GM18907 (cell line): ENCODE measurements around the gene TAGLN2.

ENCODE experiments used
- ATAC-seq: cut with Tn5 transposase; IDR thresholded peaks from one replicate; pipeline ENCODE4 v1.9.1; 2021; ENCODE audit warnings: mild to moderate bottlenecking, moderate library complexity; ENCODE audit not compliant: unreplicated experiment

Gene TAGLN2

DNA sequence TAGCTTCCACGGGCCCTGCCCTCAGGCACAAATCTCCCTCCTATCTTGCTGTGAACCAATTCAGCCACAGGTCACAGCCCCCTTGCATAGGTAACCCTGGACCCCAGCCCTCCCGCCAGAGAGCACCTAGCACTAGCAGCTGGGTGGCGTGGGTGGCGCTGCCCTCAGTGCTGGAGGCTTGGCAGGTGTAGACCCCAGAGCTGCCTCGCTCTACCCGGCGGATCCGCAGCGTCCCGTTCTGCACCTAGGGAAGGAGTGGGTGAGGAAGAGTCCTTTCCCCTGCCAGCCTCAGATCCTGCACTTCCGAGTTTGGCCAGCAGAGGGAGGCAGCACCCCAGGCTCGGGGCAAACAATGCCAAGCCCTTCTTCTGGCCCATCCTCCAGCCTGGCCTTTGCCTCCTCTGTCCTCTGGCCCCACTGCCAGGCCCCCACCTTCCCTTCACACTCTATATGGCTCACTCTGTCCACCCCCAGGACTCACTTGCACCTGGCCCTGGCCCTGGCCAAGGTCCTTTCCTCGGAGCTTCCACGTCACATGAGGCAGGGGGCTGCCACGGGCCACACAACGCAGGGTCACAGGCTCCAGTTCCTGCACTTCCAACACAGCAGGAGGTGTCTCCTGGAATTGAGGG lies 11.1 kb upstream of the TAGLN2 start:
- peak; percentile 51 for ATAC-seq

- ATAC-seq: no peak
These were observed 10.5 kb upstream of the TAGLN2 start for GRCh38 chr1:159935719-159936272.

DNA sequence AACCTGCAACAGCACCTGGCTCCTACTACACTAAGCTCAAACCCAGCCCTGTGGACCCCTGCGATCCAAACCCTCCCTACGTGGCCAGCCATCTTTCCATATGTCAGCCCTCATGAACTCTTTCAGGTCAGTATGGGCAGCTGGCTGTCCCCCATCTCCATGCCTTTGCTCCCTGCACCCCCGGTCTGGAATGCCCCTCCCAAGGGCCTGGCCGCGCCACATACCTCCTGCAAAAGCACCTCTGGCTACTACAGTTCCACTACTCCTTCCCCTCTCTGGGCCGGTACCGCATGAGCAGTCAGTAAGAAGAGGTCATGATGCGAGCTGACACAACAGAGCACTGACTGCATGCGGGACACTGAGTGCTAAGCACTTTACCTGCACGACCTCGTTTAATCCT lies 10.0 kb upstream of the TAGLN2 start:
- no peak for ATAC-seq

DNA sequence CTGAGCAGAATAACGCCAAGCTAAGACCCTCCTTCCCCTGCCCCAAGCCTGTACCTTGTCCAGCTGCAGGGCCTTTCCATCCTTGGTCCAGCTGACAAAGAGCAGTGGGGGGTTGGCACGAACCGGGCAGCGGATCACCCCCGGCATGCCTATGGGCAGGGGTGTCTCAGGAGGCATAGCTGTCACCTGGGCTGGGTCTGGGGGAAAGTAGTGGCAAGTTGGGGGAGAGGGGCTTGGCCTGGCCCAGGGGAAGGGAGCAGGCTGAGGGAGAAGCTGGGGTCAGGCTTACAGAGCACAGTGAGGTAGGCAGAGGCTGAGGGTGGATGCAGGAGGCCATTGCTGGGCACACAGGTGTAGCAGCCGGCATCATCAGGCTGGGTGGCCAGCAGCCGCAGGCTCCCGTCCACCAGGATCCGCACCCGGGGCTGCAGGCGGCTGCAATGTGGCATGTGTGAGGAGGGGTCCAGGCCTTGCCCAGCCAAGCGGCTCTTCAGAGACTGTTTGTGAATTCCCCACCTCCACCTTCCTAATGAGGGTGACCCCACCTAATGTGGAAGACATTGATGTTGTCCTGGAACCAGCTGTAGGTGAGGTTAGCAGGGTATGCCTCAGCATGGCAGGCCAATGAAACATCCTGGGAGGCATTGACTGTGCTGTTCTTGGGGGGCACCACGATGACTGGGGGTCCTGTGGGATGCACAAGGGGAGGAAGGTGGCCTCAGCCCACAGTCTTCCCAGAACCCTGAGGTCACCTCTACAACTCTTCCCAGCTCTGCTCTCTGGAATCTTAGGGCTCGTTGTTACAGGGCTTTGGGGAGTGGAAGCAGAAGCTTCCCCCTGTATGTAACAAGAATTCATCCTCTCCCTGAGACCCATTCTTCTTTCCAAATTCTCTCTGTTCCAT lies 9.1 kb upstream of the TAGLN2 start:
- ATAC-seq: no peak

DNA sequence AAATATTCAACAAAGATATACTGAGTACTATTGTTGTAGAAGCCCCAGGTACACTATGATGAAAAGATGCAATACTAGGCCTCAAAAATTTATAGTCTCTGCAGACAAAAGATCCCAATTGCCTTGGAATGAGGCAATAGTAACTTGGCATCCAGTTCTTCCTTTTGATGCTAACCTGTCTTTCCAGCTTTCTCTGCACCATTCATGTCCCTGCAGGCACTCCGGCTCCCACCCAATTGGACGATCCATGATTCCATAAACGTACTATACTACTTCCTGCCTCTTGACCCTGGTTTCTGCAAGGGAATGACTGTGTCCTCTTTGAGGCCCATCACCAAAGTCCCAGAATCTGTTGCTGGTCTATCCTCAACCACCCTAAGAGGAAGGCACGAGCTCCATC lies 8.0 kb upstream of the TAGLN2 start:
- no peak for ATAC-seq

- ATAC-seq: no peak
These were observed 7.3 kb upstream of the TAGLN2 start for GRCh38 chr1:159932296-159933285.

DNA sequence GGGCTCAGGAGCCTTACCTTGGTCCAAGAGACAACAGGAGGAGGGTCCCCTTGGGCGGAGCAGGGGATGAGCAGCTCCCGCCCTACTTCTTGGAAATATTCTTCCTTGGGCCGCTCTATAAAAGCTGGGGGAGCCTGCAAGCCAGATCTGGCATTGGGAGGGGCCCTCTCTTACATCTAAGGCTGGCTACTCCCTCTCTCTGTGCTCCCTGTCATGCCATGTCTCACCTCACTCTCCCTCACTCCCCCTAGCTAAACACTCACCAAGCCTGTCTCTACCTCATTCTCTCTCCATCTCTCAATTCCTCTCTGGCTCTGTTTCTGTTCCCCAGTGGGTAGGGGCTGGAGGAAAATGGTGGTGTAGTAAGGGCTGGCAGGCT lies 6.5 kb upstream of the TAGLN2 start:
- ATAC-seq: no peak

DNA sequence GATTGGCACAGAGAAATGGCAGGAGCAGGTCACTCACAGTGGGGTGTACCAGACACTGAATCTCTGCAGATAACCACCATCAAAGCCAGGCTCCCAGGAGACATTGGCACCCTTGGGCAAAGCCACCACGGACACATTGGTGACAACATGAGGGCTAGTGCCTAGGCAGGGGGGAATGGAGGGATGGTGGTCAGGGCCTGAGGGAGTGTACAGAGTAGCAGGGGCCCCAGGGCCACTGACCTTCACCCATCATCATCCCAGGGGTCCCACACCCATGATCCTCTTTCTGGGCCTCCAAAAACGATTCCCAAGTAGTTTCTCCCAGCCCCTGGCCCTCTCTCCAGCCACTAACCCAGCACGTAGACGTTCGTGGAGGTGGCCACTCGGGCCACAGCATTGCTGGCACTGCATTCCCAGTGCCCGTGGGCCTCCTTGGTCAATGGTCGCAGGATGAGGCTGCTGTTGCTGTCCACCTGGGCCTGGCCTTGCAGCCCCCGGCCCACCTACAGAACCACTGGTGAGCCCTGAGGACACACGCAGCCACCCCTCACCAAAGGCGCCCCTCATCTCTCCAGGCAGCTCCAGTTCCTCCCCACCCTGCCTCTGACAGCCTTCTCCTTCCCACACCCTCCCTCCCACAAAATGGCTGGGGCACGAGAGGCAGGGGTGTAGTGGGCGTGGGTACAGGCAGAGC lies 5.9 kb upstream of the TAGLN2 start:
- ATAC-seq: no peak

DNA sequence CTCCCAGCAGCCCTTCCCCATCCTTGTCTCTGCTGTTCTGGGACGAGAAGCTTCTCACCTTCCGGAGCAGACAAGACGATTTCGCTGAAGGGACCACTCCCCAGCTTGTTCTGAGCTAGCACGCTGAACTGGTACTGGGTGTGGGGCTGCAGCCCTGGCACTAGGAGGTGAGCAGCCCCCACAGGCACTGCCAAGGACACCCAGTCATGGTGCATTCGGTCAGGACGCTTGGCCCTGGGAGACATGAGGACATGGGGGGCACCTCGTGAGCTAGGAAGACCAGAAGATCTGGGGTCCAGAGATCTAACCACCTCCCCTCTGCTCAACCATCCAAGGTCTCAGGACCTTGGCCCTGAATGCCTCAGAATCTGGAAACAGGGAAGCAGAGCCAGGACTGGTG lies 5.3 kb upstream of the TAGLN2 start:
- no peak for ATAC-seq

- ATAC-seq: no peak
These were observed 4.9 kb upstream of the TAGLN2 start for GRCh38 chr1:159930216-159930615.

DNA sequence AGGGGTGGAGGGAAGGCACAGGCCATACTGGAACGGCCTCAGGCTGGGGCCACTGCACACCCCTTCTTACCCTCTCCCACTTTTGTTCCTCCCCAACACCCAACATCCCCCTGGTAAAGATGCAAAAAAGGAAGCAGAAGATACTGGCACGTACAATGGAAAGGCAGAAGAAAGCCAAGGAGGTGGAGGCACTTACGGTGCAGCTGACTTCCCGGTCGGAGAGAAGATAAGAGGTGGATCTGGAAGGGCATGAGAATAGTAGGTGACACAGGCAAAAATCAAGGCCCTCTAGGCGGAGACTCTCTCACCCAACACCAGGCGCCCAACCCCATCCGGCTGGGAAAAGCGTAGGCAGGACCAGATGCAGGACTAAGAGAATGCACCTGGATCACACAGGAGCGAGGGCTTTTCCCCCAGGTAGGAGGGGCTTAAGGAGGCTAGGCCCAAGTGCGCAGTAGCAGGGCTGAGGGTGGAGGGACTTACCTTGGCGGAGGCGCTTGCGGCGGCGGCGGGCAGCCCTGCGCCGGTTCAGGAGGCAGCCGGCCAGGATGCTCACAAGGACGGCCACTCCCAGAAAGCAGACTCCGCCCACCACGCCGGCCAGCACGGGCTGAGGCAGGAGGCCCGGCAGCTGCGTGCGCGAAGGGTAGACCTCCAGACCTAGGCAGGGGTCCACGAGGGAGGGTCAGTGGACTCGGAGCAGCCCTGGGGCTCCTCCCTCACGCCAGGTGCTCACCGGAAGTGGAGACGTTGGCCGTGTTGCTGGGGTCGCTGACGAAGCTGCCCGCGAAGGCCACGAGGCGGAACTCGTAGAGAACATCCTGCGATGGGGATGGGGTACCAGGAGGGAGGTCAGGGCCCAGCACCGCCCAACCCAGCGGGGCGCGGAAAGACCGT lies 4.1 kb upstream of the TAGLN2 start:
- no peak for ATAC-seq

GRCh38 chr1:159928491-159929050 lies 3.3 kb upstream of the TAGLN2 start:
- ATAC-seq: no peak

DNA sequence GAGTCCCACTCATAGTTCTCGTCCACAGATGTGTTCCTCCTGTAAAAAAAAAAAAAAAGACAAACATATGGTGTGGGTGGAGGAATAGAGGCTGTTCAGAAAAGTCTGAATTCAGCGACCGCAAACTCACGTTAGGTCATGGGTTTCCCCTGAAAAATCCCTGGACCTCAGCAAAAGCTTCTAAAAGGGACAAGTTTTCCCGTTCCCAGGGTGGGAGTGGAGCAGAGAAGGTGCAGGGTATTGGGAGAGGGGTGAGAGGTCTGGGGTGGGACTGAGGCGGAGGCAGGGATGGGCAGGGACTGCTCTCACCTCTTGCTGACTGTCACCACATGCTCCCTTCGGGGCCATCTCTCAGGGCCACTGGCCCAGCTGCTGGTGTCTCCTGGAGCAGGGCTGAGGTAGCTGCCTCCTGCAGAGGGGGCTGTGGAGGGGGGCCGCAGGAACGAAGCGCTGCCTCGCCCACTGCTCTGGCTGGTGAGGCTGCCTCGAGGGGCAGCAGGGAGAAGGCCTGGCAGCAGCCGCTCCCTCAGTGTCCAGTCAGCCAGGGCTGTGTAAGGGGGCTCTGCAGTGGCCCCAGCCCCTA lies 2.6 kb upstream of the TAGLN2 start:
- ATAC-seq: no peak

- ATAC-seq: no peak
These were observed 2.0 kb upstream of the TAGLN2 start for GRCh38 chr1:159927211-159927848.

DNA sequence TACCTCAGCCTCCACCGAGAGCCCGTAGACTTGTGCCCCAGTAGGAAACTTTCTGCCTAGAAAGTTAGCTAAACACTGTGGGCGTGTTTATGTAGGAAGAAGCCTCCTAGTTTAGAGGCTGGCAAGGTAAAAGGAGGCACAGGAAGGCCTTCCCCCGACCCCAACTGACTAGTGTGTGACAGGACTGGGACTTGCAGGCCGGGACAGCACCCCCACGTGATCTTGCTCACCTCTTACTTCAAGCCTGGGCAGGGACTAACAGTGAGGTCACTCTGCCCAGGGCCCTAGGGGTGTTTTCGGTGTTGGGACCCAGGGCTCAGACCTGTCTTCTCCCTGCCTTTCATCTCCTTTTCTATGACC lies 392 bp upstream of the TAGLN2 start:
- peak; percentile 2 for ATAC-seq

GRCh38 chr1:159924025-159924790 lies 1.1 kb downstream of the TAGLN2 start:
- ATAC-seq: no peak

DNA sequence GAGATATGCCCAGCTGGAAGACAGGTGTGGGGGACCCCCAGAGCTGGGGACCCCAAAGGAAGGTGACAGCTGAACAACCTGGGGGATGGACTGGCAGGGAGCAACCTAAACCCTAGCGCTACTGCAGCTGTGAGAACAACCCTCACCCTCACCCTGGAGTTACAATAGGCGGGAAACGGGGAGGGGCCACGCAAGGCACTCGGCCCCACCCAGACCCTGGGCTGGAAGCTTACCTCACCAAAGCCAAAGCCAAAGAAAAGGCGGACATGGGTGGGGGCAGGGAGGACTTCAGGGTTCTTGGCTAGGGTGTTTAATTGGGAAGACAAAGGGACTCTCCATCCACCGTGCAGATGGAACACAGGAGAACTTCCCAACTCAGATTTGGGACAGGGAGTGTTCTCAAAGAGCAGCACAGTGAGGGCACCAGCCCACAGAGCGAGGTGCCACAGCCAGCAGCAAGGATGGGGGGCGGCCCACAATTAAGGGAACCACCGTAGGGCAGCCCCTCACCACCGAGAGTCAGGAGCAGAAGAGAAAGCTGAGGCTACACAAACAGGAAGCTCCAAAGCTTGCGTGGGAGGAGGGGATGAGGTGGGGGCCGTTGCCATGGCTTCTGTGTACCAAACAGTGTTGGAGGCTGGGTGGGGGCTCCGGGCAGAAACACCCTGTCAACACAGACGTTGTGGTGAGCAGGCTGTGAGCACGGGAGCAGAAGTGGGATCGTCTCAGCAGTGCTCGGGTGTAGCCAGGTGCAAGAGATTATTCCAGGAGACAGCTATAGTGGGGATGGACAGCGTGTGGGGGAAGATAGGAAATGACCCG lies 1.9 kb downstream of the TAGLN2 start:
- peak; percentile 35 for ATAC-seq
